Activated naive CD4-positive, alpha-beta T cell treated with anti-CD3 and anti-CD28 coated beads, Interleukin-2, amount 10 ng/mL, durations not matched to agents 7 days and 5 days (primary cell): ENCODE data around the gene POLRMT.
"Not testable (repeated sequence)": the region's sequence is repeated elsewhere in the genome, so short reads cannot be mapped to it uniquely, and the experiment has no call there.

Source experiments
- CTCF ChIA-PET: fragments of 350-600 bp; sonication (Branson Sonifier 250); formaldehyde crosslinking; loops from one replicate; lab custom pipeline; 2021; ENCODE audit warnings: antibody characterized with exemption; lab: Charles Lee
- DNase-seq: peaks from one replicate; pipeline ENCODE4 v3.0.0-alpha.2; 2020
- H3K27ac Mint-ChIP-seq: one replicate; pipeline ENCODE4 v1.8.0; 2021; ENCODE audit warnings: mild to moderate bottlenecking, moderate library complexity, mixed read lengths
- H3K27me3 Mint-ChIP-seq: one replicate; pipeline ENCODE4 v1.8.0; 2021; ENCODE audit warnings: mild to moderate bottlenecking, mixed read lengths
- H3K36me3 Mint-ChIP-seq: one replicate; pipeline ENCODE4 v1.8.0; 2021; ENCODE audit warnings: mixed read lengths
- H3K4me1 Mint-ChIP-seq: one replicate; pipeline ENCODE4 v1.8.0; 2021; ENCODE audit warnings: mixed read lengths
- H3K4me3 Mint-ChIP-seq: one replicate; pipeline ENCODE4 v1.8.0; 2021; ENCODE audit warnings: mild to moderate bottlenecking, moderate library complexity, mixed read lengths
- H3K9me3 Mint-ChIP-seq: one replicate; pipeline ENCODE4 v1.8.0; 2021; ENCODE audit warnings: mixed read lengths

Gene POLRMT

GRCh38 chr19:634975-635652, 1.8 kb upstream of the POLRMT start:
- Mint-ChIP-seq H3K9me3 (no peaks in the 10 kb centered on the region), H3K4me3 (no peak overlapping the region), H3K4me1 (peaks cover 46% of the 10 kb centered on the region), H3K27me3 (peaks cover 21% of the 10 kb centered on the region), H3K36me3 (peaks cover 11% of the 10 kb centered on the region), H3K27ac (no peak overlapping the region)
- CTCF ChIA-PET: no interaction called here
- DNase-seq: no peak

- Mint-ChIP-seq H3K27ac (peak overlapping the region; percentile 92), H3K9me3 (no peaks in the 10 kb centered on the region), H3K27me3 (peaks cover 15% of the 10 kb centered on the region), H3K4me1 (peaks cover 42% of the 10 kb centered on the region), H3K36me3 (peaks cover 16% of the 10 kb centered on the region), H3K4me3 (peak overlapping the region; percentile 97)
- peak; percentile 39 for DNase-seq
- CTCF ChIA-PET: no interaction called here
Measured at GRCh38 chr19:633786-634639, 676 bp upstream of the POLRMT start.

GRCh38 chr19:632579-633067, 714 bp downstream of the POLRMT start:
- Mint-ChIP-seq H3K9me3 (no peaks in the 10 kb centered on the region), H3K4me3 (peak overlapping the region; percentile 97), H3K4me1 (peaks cover 41% of the 10 kb centered on the region), H3K27me3 (peaks cover 12% of the 10 kb centered on the region), H3K27ac (peak overlapping the region; percentile 92), H3K36me3 (peaks cover 24% of the 10 kb centered on the region)
- CTCF ChIA-PET: no interaction called here
- DNase-seq: peak; percentile 63

- H3K9me3 Mint-ChIP-seq: no peaks in the 10 kb centered on the region
- peak overlapping the region; percentile 52 for H3K27ac Mint-ChIP-seq
- peaks cover 28% of the 10 kb centered on the region for H3K36me3 Mint-ChIP-seq
- H3K4me3 Mint-ChIP-seq: no peak overlapping the region
- no peak for DNase-seq
- CTCF ChIA-PET: no interaction called here
- H3K4me1 Mint-ChIP-seq: peaks cover 40% of the 10 kb centered on the region
- H3K27me3 Mint-ChIP-seq: peaks cover 9% of the 10 kb centered on the region
Measured at GRCh38 chr19:629961-630714, 3.2 kb downstream of the POLRMT start.

GRCh38 chr19:629515-629914, 3.8 kb downstream of the POLRMT start:
- DNase-seq, H3K4me3 Mint-ChIP-seq, H3K27ac Mint-ChIP-seq, CTCF ChIA-PET, H3K27me3 Mint-ChIP-seq, H3K9me3 Mint-ChIP-seq: not testable (repeated sequence)
- Mint-ChIP-seq H3K4me1 (peaks cover 40% of the 10 kb centered on the region), H3K36me3 (peaks cover 28% of the 10 kb centered on the region)

- DNase-seq: peak; percentile 40
- Mint-ChIP-seq H3K4me3 (no peak overlapping the region), H3K27me3 (no peaks in the 10 kb centered on the region), H3K36me3 (peaks cover 29% of the 10 kb centered on the region), H3K4me1 (peaks cover 28% of the 10 kb centered on the region), H3K27ac (no peak overlapping the region), H3K9me3 (no peaks in the 10 kb centered on the region)
- CTCF ChIA-PET: interaction anchor here (0.8 kb wide), 1 partner anchor 19 kb away, joined by 3 read pairs; no protein-coding TSS in a partner anchor
Measured at GRCh38 chr19:628168-628567, 5.2 kb downstream of the POLRMT start.

- not testable (repeated sequence) for H3K4me3 Mint-ChIP-seq, H3K9me3 Mint-ChIP-seq, H3K27ac Mint-ChIP-seq, DNase-seq, H3K27me3 Mint-ChIP-seq
- peaks cover 14% of the 10 kb centered on the region for H3K4me1 Mint-ChIP-seq
- CTCF ChIA-PET: interaction anchor here (1.0 to 1.5 kb wide), 2 partner anchors 38 to 42 kb away, joined by 3 to 4 read pairs; no protein-coding TSS in a partner anchor
- peaks cover 26% of the 10 kb centered on the region for H3K36me3 Mint-ChIP-seq
Measured at GRCh38 chr19:626566-626965, 6.8 kb downstream of the POLRMT start.

- Mint-ChIP-seq H3K4me3 (no peak overlapping the region), H3K9me3 (no peaks in the 10 kb centered on the region), H3K27ac (no peak overlapping the region), H3K36me3 (peaks cover 22% of the 10 kb centered on the region), H3K27me3 (no peaks in the 10 kb centered on the region), H3K4me1 (peaks cover 6% of the 10 kb centered on the region)
- DNase-seq: no peak
- CTCF ChIA-PET: interaction anchor here (1.4 kb wide), 1 partner anchor 41 kb away, joined by 4 read pairs; no protein-coding TSS in a partner anchor
Measured at GRCh38 chr19:625257-625656, 8.1 kb downstream of the POLRMT start.

- no peak for DNase-seq
- CTCF ChIA-PET: interaction anchor here (1.4 kb wide), 1 partner anchor 41 kb away, joined by 4 read pairs; no protein-coding TSS in a partner anchor
- Mint-ChIP-seq H3K27ac (no peak overlapping the region), H3K4me3 (no peak overlapping the region), H3K36me3 (peaks cover 21% of the 10 kb centered on the region), H3K4me1 (peaks cover 4% of the 10 kb centered on the region), H3K9me3 (no peaks in the 10 kb centered on the region), H3K27me3 (no peaks in the 10 kb centered on the region)
Measured at GRCh38 chr19:624433-625109, 8.8 kb downstream of the POLRMT start.

GRCh38 chr19:623974-624373, 9.4 kb downstream of the POLRMT start:
- DNase-seq: no peak
- Mint-ChIP-seq H3K4me1 (peaks cover 3% of the 10 kb centered on the region), H3K4me3 (no peak overlapping the region), H3K27me3 (no peaks in the 10 kb centered on the region), H3K36me3 (peaks cover 20% of the 10 kb centered on the region), H3K27ac (no peak overlapping the region), H3K9me3 (no peaks in the 10 kb centered on the region)
- CTCF ChIA-PET: interaction anchor here (1.4 kb wide), 1 partner anchor 40 kb away, joined by 4 read pairs; no protein-coding TSS in a partner anchor

- H3K4me3 Mint-ChIP-seq: no peak overlapping the region
- H3K27ac Mint-ChIP-seq: no peak overlapping the region
- CTCF ChIA-PET: no interaction called here
- H3K27me3 Mint-ChIP-seq: no peaks in the 10 kb centered on the region
- H3K9me3 Mint-ChIP-seq: no peaks in the 10 kb centered on the region
- no peaks in the 10 kb centered on the region for H3K4me1 Mint-ChIP-seq
- DNase-seq: no peak
- H3K36me3 Mint-ChIP-seq: peaks cover 20% of the 10 kb centered on the region
Measured at GRCh38 chr19:623175-623916, 10.0 kb downstream of the POLRMT start.

- no peak overlapping the region for H3K4me3 Mint-ChIP-seq
Measured at GRCh38 chr19:622666-623065, 10.7 kb downstream of the POLRMT start.

GRCh38 chr19:621819-622218, 11.5 kb downstream of the POLRMT start:
- Mint-ChIP-seq H3K4me3 (no peak overlapping the region), H3K27ac (no peak overlapping the region), H3K36me3 (peaks cover 21% of the 10 kb centered on the region), H3K27me3 (no peaks in the 10 kb centered on the region), H3K9me3 (no peaks in the 10 kb centered on the region), H3K4me1 (no peaks in the 10 kb centered on the region)
- DNase-seq: no peak
- CTCF ChIA-PET: no interaction called here

More at GRCh38 chr19:622666-623065, 10.7 kb downstream of the POLRMT start:
- CTCF ChIA-PET: no interaction called here
- no peak for DNase-seq
- no peak overlapping the region for H3K27ac Mint-ChIP-seq
- H3K4me1 Mint-ChIP-seq: no peaks in the 10 kb centered on the region
- H3K36me3 Mint-ChIP-seq: peaks cover 21% of the 10 kb centered on the region
- no peaks in the 10 kb centered on the region for H3K9me3 Mint-ChIP-seq
- no peaks in the 10 kb centered on the region for H3K27me3 Mint-ChIP-seq
